Posterior vena cava (tissue), 2 donors: Measurements from ENCODE around the gene DAP3. TPM values are rescaled to one million over a fixed set of nuclear protein-coding genes. Genes with fewer than 3 reads are reported as not detected.
"Not testable (repeated sequence)": the region's sequence is repeated elsewhere in the genome, so short reads cannot be mapped to it uniquely, and the experiment has no call there.

ENCODE experiments used
- DNase-seq: peaks from one replicate; pipeline ENCODE4 v3.0.0-alpha.2; 2020; ENCODE audit warnings: low spot score
- intact Hi-C, 2 donors: fragments of 100-400 bp; cut with DNase I; formaldehyde crosslinking; loops; one replicate each; pipeline versions ENCODE4 v1.14.1 to v1.14.2; 2022 to 2023
- long read RNA-seq, 2 donors: library from polyadenylated mRNA; unstranded; transcript quantifications; one replicate each; pipeline ENCODE4 v2.0.0, GENCODE V29; 2020 to 2021
- total RNA-seq, 2 donors: library from RNA; stranded (reverse); fragmentation: NEBNext Ultra II Directional; extraction: Animal tissue kit (Norgen Biotek cat#: 25700); gene quantifications; one replicate each; pipeline ENCODE4 v1.2.1, GENCODE V29; 2021
- donor health status: DM: yes; HTN: yes; CAD: no.
- donor health status: DM: yes; HTN: yes; CAD: no.

Gene DAP3
- total RNA-seq, result 10 to 100 TPM; 62.6 to 66.7 TPM
- long read RNA-seq, donor 1, transcript DAP3-201 (13 exons, 1,649 nt), result major isoform, 6 of 14 reads
- long read RNA-seq, donor 1, partial matches to known transcripts, result 1 of 14 reads
- long read RNA-seq, donor 1, other reads (novel, unspliced or antisense), result 4 of 14 reads
- long read RNA-seq, donor 2, transcript DAP3-203 (12 exons, 1,470 nt), result minor isoform, 8 of 107 reads
- long read RNA-seq, donor 2, transcript DAP3-202 (13 exons, 2,089 nt), result major isoform, 51 of 107 reads
- long read RNA-seq, donor 2, transcript DAP3-201 (13 exons, 1,649 nt), result minor isoform, 18 of 107 reads
- long read RNA-seq, donor 2, partial matches to known transcripts, result 7 of 107 reads
- long read RNA-seq, donor 2, other reads (novel, unspliced or antisense), result 22 of 107 reads

GRCh38 chr1:155689081-155689607 lies at the start of gene DAP3:
Gene DAP3, plus strand, starts transcription at chr1:155689091. Its CDS starts 20,689 bp downstream, at chr1:155709780.
- DNase-seq, intact Hi-C loops: not testable (repeated sequence)

DNA sequence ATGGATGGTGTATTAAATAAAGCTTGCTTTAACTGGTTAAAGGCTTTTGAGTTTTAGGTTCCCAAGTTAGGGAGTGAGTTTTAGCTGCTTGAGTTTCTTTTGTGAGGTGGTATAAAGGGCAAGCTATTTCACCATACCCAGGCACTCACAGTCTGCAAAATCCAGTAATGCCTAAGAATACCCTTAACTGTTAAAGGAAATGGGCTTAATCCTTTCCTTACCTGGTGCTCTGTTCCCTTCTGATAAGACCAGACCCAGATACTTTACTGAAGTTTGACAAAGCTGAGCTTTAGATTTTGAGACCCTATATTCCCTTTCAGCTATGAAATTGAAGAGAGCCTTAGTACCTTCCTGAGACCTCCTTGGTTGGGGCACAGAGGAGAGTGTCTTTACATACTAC lies 48.5 kb upstream of the DAP3 start:
- intact Hi-C loops, result no loop called here

GRCh38 chr1:155642559-155643180 lies 46.2 kb upstream of the DAP3 start:
- intact Hi-C loops, DNase-seq: not testable (repeated sequence)

More for the DNA sequence above, 48.5 kb upstream of the DAP3 start:
- no peak for DNase-seq

GRCh38 chr1:155643230-155643629 lies 45.7 kb upstream of the DAP3 start:
- no peak for DNase-seq
- intact Hi-C loops, result no loop called here

DNA sequence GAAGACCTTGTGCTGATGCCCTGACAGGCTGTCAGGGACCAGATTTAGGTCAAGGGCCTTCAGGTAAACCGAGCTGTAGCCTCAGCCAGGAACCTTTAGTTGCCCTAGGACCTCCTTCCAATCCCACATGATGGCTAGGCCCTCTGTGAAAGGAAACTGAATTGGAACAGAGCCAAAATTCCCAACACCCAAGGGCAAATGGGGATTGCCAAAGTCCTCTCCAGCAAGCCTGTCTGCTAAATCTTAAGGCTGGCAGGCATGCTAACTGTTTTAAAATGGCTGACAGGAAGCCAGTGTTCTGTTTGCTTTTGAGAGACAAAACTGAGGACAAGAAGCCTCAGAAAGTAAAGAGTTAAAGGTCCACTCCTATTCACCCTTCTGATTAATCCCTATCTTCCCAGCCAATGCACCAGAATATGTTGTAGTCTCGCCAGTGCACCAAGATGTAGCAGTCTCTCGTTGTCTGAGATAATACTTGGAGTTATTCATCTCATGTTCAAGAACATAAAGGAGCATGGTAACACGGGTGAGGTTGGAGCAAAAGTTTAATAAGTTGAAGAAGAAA lies 43.8 kb upstream of the DAP3 start:
- intact Hi-C loops, result no loop called here
- no peak for DNase-seq

- intact Hi-C loops, result no loop called here
- no peak for DNase-seq
Observed at GRCh38 chr1:155645648-155646047, 43.2 kb upstream of the DAP3 start.

DNA sequence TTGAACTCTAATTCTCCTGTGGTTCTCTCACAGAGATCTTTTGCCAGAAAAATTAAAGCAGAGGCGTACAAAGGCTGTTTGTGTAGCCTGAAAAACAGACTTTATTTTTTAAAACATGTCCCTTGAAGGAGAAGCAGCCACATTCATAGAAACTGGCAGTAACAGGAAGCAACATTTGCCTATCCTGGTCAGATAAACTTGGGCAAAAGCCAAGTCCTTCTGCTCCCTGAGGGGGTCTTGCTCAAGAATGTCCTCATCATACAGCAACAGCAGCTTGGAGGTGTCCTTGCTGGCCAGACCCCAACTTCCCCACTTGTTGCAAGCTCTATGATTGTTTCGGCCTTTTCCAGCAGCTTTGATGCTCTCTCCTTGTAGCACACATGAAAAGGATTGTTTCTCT lies 42.6 kb upstream of the DAP3 start:
- DNase-seq, result no peak
- intact Hi-C loops, result no loop called here

DNA sequence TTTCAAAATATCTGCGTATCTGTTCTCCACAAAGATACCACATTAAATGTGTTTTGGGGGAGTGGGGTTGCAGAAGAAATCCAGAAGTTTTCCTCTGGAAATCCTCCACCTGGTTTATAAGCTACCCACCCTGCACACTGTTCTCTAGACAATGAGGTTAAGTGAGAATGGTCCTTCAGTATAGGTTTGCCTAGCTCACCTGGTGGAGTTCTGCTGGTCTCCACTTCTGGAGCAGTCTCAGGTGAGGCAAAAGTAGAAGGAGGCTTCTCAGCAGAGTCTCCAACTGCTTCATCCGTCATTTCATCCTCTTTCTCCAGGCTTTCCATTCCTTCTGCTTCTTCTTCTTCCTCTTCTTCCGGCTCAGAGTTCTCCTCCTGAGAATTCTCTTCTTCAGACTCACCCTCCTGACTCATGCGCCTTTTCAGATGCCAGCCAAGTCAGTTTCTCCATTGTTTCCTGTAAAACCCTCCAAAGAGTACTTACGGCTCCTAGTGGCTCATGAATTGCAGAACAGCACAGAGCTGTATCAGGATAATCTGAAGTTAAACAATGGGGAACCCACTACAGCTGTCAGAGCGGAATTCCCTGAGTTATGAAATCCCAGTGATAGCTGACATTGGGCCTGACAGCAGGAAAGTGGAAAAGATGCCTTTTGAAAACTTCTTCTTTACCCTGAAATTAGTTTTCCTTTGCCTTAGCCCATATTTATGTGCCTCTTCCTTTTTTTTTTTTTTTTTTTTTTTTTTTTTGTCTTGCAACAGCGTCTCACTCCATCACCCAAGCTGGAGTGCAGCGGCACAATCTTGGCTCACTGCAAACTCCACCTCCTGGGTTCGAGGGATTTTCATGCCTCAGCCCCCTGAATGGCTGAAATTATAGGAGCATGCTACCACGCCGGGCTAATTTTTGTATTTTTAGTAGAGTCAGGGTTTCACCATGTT lies 40.4 kb upstream of the DAP3 start:
- intact Hi-C loops, result no loop called here
- DNase-seq, result no peak

- no peak for DNase-seq
- intact Hi-C loops, result no loop called here
Observed at GRCh38 chr1:155649676-155650075, 39.2 kb upstream of the DAP3 start.

DNA sequence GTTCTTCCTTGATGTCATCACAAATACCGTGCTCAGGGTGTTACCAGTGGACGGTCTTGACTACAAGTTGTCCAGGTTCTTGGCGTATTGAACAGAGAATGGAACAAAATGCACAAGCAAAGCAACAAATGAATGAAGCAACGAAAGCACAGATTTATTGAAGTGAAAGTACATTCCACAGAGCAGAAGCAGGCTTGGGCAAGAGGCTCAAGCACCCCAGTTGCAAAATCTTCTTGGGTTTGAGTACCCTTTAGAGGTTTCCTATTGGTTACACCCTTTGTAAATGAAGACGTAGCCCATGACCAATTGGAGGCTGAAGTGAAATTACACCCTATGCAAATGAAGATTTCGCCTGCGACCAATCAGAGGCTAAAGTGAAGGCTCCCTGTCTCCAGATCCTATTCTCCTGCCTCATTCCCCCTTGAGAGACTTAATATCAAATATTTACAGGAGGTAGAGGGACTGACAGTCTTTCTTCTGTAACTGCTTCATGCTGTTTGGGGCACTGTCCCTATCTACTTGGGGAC lies 38.6 kb upstream of the DAP3 start:
- intact Hi-C loops, result no loop called here
- no peak for DNase-seq

GRCh38 chr1:155651861-155652661 lies 36.8 kb upstream of the DAP3 start:
- DNase-seq, result no peak
- intact Hi-C loops, result no loop called here

DNA sequence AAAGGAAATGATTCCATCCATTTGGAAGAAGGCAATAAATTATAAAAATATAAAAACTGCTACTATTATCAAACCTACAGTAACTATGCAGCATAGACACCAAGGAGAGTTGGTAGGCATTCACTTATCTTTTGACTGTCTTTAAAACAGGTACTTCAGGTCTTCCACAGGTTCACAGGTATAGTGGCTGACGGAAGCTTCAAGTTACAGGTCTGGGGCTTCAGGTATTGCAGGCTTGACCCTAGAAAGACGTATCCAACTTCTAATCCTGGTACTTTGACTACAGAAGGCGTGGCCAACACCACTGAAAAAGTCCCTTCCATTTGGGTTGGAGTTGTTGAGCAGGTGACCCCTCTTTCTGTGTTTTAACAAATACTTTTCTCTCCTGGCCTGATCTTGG lies 35.9 kb upstream of the DAP3 start:
- DNase-seq, result no peak
- intact Hi-C loops, result no loop called here

DNA sequence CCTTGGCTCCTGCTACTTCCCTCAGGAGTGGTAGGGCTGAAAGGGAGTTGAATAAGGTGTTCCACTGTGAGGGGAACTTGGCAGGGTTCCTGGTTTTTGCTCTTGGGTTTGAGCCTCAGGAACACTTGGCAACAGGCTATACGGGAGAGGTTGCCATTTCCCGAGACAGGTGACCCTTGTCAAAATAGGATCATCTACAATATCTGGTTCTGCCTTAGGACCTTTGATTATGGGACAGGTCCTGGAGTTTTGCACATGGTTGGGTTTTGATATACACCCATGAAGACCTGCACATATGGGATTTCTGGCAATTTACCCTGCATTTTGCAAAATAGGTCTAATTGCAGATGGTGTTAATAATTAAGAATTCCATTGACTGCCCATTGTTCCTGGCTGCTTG lies 31.4 kb upstream of the DAP3 start:
- no peak for DNase-seq
- intact Hi-C loops, result no loop called here

DNA sequence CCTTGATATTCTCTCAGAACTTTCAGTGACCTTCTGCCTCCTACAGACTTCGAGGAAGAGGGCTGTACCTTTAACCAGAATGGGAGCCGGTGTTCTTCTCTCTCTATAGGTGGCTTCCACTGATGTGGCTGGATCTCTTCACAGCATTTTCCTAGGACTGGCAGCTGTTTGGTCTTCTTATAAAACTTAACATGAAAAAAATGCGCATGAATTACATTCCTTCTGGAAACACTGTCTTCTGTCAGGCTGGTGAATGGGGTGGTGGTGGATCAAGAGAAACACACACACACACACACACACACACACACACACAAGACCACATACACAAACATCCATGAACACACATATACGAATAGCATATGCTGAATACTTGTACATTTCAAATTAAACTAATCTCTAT lies 27.7 kb upstream of the DAP3 start:
- DNase-seq, intact Hi-C loops: not testable (repeated sequence)

- DNase-seq, result no peak
Observed at GRCh38 chr1:155669233-155670162, 19.4 kb upstream of the DAP3 start.

DNA sequence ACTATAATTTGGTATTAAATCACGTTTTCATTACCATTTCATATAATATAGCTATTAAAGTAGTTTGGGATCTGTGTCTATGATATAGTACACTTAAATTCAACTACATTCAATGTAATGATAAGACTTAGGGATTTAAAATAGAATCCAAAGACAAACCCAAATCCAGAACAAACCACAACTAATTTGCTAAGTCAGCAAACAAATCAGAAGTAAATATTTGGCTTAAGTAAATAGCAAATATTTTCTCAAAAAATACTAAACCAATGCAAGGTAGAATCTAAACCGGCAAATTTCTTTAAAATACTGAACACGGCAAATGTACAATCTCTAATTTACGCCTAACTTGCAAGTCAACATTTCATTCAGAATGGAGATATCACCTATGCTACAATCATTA lies 17.1 kb upstream of the DAP3 start:
- intact Hi-C loops, result no loop called here

More at GRCh38 chr1:155669233-155670162, 19.4 kb upstream of the DAP3 start:
- intact Hi-C loops, result no loop called here

DNA sequence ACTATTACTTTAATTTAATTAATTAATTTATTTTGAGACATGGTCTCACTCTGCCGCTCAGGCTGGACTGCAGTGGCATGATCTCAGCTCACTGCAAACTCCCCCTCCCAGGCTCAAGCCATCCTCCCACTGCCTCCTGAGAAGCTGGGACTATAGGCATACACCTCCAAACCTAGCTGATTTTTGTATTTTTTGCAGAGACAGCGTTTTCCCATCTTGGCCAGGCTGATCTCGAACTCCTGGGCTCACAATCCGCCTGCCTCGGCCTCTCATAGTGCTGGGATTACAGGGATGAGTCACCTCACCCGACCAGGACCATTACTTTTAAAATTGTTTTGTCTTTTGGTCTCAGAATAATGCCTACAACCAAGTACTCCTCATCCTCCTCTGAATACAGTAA lies 15.9 kb upstream of the DAP3 start:
- intact Hi-C loops, result no loop called here
- no peak for DNase-seq

More for the DNA sequence above, 17.1 kb upstream of the DAP3 start:
- no peak for DNase-seq
